NCI-H345 treated with DMSO at 0.1 percent for 48 hours (cell line): ENCODE results near the gene NAV1.
"Not testable (repeated sequence)": the region's sequence is repeated elsewhere in the genome, so short reads cannot be mapped to it uniquely, and the experiment has no call there.

ENCODE experiments used
- DNase-seq: peaks from one replicate; lab custom pipeline; 2025; ENCODE audit not compliant: unreplicated experiment; lab: John Stamatoyannopoulos, UW

Gene NAV1, protein sequence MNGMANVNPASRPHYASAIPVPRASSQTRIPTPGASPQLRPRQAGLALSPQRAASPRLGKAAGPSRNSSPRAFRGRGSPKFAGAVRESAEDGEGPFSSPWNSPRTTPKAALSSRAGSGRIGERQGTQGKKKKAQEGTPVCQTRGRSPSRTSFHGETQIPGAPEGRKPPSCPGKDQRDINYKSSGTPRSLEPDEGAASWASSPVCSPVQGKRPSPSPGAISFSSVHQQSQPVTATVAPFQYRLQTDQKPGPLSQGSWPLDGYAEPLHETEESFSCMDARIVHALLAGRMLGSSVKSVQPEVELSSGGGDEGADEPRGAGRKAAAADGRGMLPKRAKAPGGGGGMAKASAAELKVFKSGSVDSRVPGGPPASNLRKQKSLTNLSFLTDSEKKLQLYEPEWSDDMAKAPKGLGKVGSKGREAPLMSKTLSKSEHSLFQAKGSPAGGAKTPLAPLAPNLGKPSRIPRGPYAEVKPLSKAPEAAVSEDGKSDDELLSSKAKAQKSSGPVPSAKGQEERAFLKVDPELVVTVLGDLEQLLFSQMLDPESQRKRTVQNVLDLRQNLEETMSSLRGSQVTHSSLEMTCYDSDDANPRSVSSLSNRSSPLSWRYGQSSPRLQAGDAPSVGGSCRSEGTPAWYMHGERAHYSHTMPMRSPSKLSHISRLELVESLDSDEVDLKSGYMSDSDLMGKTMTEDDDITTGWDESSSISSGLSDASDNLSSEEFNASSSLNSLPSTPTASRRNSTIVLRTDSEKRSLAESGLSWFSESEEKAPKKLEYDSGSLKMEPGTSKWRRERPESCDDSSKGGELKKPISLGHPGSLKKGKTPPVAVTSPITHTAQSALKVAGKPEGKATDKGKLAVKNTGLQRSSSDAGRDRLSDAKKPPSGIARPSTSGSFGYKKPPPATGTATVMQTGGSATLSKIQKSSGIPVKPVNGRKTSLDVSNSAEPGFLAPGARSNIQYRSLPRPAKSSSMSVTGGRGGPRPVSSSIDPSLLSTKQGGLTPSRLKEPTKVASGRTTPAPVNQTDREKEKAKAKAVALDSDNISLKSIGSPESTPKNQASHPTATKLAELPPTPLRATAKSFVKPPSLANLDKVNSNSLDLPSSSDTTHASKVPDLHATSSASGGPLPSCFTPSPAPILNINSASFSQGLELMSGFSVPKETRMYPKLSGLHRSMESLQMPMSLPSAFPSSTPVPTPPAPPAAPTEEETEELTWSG (N-terminal part only)

DNA sequence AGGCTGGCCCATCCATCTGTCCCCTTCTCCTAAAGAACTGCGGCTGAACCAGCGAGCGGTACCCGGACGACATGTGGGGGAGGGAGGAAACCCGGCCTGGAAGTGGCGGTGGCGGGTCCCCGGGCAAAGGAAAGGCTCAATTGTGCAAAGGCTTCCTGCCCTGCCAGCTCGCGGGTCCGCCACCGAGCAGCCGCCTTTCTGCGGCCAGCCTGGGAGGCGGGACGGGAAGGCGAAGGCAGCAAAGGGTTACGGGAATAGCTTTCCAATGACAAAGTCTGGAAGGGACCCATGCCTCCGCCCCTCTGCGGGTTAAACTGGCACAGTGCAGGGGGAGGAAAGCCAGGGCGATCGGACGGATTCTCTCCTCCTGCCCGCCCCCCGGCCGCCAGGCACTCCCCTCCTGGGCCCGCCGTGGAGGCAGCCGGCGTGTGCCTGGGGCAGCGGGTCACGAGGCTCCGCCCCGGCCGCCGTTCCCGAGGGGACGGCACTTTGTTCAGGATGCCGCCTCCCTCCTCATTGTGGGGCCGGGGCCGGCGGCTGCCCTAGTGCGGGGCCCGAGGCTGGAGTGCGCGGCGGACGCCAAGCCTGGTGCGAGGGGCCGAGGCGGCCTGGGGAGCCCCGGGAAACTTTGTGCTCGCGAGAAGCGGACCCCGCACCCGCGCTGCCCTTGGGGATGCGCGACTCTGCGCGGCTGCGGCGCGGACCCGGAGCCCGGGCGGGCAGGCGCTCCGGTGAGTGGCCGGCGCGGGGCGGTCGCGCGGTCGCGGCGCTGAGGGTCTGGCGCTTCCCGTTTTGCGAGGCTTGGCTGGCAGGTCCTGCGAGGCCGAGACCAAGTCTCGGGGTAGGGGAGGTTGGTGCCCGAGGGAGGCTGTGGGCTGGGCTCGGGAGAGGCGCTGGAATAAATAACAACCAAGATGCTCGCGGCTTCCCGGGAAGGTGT is at the start of gene NAV1:
NAV1 (plus strand) TSS at position 516 of the 940 bp plus-strand sequence. CDS start 83,758 bp downstream, outside the sequence.
- peak; percentile 33 for DNase-seq

DNA sequence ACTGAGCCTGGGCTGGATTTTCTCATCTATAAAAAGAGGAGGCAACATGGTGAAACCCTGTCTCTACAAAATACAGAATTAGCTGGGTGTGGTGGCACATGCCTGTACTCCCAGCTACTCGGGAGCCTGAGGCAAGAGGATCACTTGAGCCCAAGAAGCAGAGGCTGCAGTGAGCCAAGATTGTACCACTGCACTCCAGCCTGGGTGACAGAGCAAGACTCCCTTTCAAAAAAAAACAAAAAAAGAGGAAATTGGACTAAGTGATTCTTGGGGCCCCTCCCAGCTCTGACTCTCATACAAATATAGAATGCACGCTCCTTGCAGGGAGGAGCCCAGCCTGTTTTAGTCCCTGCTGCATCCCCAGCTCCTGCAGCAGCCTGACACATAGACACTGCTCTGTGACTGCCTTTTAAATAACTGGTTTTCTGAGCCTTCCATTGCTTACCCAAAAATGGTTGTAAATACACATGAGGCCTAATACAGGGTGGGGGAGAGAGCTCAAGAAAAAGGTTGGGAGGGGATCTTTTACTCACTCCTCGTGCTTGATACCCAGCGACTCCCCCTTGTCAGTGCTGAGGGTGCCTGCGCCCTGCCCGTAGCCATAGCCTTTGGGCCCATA is 49.2 kb upstream of the NAV1 start:
- DNase-seq = no peak

DNA sequence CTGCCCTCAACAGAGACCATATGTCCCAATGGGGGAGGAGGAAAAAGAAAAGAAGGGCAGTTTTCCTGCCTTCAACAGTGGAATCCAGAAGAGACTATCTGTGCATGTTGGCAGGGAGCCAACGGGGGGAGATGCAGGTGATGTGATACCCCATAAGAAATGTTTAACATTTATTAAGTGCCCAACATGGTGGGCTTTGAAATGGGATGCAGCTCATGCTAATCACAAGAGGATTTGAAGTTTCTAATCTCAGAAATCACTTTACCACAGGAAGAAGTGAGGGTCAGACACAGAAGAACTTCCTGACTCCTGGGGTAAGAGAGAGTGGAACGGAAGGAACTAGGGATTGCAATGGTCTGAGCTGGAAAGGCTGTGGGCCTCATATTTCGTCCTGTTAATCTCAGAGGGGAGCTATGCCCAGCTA is 48.2 kb upstream of the NAV1 start:
- DNase-seq = no peak

DNA sequence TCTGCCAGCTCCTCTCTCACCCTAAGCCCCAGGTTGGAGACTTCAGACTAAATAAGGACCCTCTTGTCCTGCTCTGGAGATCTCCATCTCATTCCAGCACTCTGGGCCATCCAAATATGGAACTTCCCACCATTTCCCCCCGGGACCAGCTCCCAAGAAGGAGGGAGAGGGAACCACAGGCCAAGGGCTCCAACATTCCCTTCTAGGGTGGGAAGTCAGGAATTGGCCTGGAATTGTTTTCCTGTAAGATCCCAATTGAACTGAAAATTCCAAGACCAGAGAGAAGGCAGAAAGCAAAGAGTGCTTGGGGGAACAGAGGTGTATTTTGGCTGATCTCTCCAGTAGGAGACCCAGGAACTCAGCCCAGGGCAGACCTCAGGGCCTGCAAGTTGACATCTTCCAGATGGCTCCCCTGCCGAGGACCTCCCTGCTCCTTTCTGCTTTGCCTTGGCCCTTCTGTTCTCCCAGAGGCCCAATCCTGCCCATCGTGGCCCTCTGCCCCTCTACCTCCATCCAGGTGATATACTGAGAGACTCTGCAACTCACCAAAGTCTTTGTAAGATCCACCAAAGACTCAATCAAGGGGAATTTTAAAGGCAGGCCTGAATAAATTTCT is 46.9 kb upstream of the NAV1 start:
- no peak for DNase-seq

DNA sequence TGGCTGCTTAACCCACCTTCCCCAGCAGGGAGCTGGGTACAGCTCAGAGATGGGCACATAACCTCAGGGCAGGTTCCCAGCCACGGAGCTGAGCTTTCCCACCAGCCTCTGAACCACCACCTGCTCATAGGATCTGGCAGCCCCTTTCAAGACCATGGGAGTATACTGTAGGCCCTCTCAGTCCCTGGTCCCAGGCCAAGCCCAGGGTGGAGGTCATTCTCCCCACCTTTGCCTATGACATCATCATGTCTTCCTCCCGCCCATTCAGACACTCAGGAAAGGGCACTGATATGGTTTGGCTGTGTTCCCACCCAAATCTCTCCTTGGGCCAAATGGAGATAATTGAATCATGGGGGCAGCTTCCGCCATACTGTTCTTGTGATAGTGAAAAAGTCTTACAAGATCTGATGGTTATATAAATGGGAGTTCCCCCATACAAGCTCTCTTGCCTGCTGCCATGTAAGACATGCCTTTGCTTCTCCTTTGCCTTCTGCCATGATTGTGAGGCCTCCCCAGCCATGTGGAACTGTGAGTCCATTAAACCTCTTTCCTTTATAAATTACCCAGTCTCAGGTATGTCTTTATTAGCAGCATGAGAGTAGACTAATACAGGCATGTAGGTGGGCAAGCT is 45.8 kb upstream of the NAV1 start:
- not testable (repeated sequence) for DNase-seq

DNA sequence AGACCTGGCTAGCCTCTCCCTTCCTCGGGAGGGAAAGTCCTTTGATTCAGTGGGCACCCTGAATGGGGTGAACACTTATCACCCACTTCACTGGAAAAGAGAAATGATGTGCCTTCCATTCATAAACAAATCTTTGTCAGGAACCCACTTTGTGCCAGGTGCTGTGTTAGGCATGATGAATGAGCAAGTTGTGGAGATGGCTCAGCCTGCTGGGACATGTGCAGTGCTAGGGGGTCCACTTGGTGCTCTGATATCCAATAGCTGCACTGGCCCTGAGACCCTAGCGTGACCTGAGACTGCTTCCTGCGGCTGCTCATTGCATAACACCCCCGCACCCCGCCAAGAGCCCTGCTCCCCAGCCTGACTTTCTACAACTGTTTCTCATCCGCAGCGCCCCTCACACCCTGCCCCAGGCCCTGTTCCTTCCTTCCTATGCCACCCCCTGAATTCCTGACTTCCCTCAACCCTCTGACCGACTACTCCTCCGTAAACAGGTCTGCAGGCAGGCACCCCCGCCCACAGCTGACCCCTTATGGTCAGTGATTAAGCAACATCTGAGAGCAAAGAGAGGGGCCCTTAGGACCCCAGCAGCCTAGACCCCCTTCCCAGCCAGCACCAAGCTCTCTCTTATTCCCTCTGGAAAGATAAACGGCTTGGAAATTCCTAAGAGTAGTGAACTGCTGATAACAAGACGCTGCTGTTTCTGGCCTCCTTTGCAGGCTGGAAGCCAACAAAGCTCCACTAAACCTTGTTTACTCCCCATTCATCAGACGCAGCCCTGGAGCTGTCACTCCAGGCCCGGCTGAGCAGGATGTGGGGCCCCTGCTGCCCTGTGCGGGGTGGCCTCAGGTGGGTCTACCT is 44.9 kb upstream of the NAV1 start:
- no peak for DNase-seq

DNA sequence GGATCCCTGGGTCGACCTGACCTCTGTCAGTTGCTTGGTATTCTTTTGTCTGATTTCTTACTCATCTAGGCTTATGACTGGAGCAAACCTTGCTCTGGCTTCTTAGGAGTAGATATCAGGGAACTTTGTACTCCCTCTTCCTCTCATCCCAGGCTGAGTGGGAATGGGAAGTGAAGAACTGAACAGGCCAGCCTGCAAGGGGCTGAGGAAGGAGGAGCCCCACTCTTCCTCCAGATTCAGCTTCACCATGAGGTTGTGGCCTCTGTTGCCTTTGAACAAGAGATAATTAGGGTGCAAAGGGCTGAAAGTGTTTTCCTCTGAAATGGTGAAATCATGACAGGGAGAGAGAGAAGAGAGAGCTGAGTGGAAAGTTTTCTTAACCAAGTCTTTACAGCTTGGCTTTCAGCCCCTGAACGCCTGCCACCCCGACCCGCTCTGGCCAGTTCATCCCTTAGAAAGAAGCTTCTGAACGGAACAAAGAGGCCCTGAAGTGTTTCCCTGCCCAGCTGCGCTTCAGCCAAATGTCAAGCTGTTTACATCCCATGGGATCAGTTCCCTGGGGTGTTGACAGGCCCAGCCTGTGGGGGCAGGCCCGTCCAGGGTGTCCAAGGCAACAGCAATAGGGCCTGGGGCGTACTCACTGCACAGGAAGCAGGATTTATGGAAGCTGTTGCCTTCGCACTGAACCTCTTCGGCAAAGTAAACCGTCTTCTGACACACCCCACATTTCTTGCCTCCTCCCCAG is 43.2 kb upstream of the NAV1 start:
- peak; percentile 40 for DNase-seq

DNA sequence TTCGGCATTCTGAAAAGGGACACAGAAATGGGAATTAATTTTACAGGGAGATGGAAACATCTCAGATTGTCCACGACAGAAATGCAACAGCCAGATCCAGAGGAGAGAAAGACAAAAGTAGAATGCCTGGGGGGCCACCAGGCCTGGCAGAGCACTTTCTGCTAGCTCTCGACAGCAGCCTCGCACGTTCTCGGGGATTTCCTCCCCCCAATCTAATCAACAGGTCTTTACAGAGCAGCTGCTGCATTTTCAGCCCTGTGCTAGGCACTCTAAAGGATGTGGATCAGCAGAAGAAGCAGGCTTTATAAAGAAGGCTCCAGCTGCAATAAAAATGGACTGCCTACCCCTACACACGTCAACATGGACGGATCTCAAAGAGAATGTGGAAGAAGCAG is 42.6 kb upstream of the NAV1 start:
- no peak for DNase-seq

DNA sequence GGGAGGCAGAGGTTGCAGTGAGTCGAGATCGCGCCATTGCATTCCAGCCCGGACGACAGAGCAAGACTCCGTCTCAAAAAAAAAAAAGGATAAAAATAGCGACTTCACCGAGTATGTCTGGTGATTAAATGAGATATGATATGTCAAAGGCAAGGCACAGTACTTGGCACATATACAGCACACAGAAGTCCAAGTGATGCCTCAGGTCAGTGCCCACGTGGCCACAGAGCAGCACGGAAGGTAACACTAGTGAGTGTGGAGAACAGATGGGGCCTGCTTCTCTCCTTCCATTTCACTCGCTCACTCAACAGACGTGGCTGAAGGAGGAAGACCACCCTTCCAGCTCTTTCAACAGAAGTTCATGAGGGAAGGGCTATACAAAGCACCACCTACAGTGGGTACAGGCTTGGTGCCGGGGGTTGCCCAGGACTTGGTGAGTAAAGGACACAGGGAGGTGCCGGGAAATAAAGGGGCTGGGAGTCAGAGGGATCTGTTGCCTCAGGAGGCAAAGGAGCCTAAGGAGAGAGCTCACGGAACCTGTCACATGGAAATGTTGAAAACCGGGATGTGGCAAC is 40.9 kb upstream of the NAV1 start:
- DNase-seq = no peak

DNA sequence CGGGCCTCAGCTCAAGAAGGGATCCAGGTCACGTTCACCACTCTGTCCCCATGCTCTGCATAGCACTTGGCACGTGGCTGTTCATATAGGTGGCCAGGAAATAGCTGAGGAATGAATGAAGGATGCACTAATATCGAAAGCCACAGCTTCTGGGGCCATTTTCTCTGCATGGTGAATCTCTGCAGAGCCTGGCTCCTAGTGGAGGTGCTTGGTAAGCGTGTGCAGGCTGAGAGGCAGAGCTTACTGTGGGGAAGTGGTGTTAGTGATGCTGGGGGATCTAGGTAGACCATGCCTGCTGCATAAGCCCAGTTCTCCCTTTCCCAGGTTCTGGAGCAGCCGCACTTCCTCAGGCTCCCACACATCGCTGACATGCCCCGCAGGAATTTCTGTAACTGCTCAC is 40.3 kb upstream of the NAV1 start:
- no peak for DNase-seq

DNA sequence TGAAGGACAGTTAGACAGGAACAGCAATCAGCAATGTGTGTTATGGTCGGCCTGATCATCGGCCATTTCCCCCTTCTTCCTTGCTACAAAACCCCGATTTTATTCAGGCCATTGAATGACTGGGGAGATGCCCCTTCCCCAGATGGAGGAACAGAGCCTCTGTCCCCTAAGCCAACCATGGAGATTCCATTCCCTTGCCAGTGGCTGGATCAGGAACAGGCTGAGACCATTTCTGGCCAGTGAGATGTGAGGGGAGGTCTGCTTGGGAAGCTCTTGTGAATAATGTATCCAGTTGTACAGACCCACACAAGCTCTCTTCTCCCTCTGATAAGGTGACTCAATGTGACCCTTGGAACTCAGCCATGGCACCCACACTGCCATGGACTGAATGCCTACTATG is 39.7 kb upstream of the NAV1 start:
- no peak for DNase-seq

DNA sequence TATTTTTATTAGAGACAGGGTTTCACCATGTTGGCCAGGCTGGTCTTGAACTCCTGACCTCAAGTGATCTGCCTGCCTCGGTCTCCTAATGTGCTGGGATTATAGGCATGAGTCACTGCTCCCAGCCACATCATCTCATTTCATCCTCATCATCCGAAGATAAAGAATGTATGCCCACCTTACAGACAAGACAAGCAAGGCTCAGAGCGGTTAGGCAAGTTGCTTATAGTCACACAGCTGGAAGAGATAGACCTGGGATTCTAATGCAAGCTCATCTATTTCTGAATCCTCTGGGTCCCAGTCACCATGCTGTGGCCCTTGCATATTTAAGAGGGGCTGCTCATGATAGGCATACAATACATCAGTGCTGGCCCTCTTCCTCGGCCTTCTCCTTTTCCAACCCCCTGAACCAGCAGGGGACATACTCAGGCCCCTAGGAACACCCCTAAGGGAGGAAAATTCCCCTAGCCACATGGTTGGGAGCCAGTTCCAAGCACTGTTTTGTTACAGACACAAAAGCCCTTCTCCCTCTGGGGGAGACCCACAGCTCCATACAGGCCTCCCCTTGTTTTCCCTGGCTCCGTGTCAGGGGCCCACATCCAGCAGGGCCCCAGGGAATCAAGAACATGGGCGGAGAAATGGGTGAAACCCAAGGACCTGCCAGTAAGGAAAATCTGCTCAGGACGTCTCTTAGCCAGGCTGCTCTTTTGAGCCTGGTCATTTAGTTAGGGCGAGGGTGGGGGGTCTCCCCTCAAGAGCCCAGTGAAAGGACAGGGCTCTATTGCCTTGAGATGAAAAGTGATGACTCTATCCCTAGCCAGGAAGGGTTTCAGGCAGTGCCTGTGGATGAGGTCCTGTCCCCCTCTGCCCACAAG is 38.9 kb upstream of the NAV1 start:
- DNase-seq = no peak

DNA sequence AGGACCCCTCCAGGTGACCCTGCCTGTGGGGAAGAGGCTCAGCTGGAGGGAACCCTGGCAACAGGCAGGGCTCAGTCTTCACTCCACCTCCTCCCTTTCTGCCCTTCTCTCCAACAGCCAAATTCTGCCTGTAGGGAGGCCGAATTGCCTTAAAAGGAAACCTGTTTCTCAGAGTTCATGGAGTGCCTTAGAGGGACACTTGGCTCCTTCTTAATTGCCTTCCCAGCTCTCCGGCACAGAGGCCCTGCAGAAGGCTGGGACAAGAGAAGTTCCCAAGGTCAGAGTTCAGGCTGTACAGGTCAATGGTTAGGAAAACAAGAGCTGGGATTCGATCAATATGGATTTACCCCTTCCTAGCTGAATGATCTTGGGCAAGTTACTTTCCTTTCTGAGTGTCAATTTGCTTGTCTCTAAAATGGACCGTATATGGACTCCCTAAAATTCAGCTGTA is 38.2 kb upstream of the NAV1 start:
- DNase-seq = no peak

DNA sequence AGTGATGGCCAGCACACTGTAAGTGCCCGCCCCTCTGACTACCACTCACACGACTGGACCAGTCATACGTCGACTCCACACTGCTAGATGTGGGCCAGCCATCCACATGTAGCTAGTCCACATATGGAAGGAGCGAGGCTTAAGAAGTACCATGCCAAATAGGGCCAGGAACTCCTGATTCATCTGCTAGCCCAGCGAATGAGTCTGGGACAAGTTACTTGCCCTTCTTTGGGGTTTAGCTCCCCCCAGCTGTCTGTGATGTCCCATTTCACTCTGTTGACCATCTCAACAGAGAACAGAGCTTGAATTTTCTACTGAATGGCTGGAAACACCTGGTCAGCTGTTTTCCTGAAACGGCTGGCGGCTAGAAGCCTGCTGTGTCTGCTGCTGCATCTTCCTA is 37.8 kb upstream of the NAV1 start:
- DNase-seq = no peak

DNA sequence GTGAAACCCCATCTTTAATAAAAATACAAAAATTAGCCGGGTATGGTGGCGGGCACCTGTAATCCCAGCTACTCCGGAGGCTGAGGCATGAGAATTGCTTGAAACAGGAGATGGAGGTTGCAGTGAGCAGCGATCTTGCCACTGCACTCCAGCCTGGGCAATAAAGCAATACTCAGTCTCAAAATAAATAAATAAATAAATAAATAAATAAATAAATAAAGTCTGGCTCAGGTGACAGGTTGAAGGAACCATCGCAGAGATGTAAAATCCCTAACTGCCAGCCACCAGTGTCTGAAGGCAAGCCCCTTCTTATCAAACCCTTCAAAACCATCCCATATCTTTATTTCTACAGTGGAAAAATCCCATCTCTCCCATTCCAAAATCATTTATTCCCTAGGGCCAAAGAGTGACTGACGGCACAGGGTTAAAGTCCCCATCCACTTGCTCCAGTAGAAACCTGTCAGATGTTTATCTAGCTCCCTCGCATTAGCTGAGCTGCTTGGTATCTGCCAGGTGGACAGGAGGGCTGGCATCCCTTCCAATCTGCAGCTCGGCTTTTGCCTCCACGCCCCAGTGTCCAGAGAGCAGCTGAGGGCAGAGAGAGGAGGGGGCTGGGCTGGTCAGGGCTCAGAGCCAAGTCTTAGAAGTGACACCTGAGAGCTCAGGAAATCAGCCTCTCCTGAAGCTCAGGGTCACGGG is 37.0 kb upstream of the NAV1 start:
- DNase-seq = no peak
